ENCODE results near the gene CHMP2A. TPM values are rescaled to one million over a fixed set of nuclear protein-coding genes. Genes with fewer than 3 reads are reported as not detected.

The CHMP2A gene
- total and polyA plus RNA-seq, 2 of the 8 experiments (the other 6 are each of a cell fraction or from before 2014, with no cell fraction given) = 70.0 to 132 TPM

DNA sequence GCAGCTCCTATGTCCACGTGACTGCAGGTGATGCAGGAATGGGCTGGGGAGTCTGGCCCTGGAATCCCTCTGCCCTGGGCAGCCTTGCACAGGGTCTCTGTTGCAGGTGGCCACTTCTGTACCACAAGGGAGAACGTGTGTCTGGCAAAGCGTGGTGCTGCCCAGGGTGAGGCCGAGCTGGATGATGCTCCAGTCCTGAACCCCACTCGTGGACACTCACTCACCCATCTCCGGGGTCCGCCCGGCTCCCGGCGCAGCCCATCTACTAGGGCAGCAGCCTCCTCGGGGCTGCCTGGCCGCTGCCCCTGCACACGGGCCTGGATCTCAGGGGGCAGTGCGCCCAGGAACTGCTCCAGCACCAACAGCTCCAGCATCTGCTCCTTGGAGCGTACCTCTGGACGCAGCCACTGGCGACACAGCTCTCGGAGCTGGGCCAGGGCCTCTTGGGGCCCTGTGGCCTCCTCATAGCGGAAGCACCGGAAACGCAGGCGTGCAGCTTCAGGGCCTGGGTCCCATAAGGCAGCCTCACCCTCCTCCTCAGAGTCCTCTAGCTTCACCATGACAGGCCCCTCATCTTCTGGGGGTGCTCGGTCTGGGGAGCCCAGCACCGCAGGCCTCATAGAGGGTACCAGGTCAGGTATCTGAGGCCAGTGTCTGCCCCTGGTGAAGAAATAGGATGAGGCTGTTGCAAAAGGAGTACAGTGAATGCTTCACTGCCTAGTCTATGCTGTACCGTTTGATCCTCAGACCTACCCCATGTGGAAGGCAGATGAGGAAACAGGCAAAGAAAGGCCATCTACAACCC, 16.1 kb upstream of the CHMP2A start:
- Histone ChIP-seq H3K27ac (ENCODE audit: low read depth, low read length) (no peak overlapping the region), H3K23ac (ENCODE audit: insufficient read length) (no peak overlapping the region), H3K4me2 (ENCODE audit: insufficient read depth in 1 of 2, low read depth in 2 of 2, low read length in 2 of 2) (no peak overlapping the region; a peak in 1 of 4 replicates), H3K79me2 (ENCODE audit: control insufficient read depth in 1 of 2, insufficient read depth in 2 of 2, low read length in 2 of 2) (no peaks in the 10 kb centered on the region), H3K56ac (replicated peaks; ENCODE audit: insufficient read length, low read depth, low read length) (no peak overlapping the region), H3K18ac (ENCODE audit: extremely low read depth, low read length) (no peak overlapping the region), H3K9me3 (ENCODE audit: insufficient read depth in 2 of 2, low read depth in 1 of 2, low read length in 1 of 2) (no peaks in the 10 kb centered on the region), H3K4ac (replicated peaks; ENCODE audit: insufficient read length, low read depth, low read length) (no peak overlapping the region), H4K91ac (replicated peaks; ENCODE audit: insufficient read length, low read length) (no peak overlapping the region), H3K4me1 (replicated peaks in 1 of 4; ENCODE audit: control insufficient read depth in 3 of 4, insufficient read depth in 4 of 4, low read length in 3 of 4) (peaks cover 0 to 10% (median 1%) of the 10 kb centered on the region in 4 experiments; a peak in 3 of 7 replicates), H2AFZ (ENCODE audit: low read length) (no peak overlapping the region), H2BK5ac (ENCODE audit: low read depth, low read length) (no peak overlapping the region), H4K5ac (ENCODE audit: insufficient read length, low read depth, low read length) (no peak overlapping the region), H4K20me1 (replicated peaks in 1 of 2; ENCODE audit: control insufficient read depth in 1 of 2, insufficient read depth in 2 of 2, low read length in 2 of 2) (peaks cover 0 to 2% of the 10 kb centered on the region in 2 experiments), H3K14ac (ENCODE audit: insufficient read length) (no peak overlapping the region), H2BK20ac (ENCODE audit: low read length) (no peak overlapping the region), H3K23me2 (ENCODE audit: low read depth, low read length) (peaks cover 15% of the 10 kb centered on the region), H3K9ac (replicated peaks in 1 of 4; ENCODE audit: extremely low read depth in 1 of 4, low read depth in 3 of 4, low read length in 3 of 4) (no peak overlapping the region), H2AK5ac (ENCODE audit: low read depth, low read length) (no peak overlapping the region), H2BK15ac (ENCODE audit: low read length) (no peak overlapping the region), H2BK120ac (replicated peaks; ENCODE audit: low read depth, low read length) (no peak overlapping the region), H3K4me3 (ENCODE audit: extremely low read depth in 1 of 4, insufficient read depth in 2 of 4, low read depth in 3 of 4, low read length in 4 of 4) (no peak overlapping the region), H3K79me1 (ENCODE audit: low read depth, low read length) (no peaks in the 10 kb centered on the region), H3K27me3 (replicated peaks in 1 of 4; ENCODE audit: control insufficient read depth in 3 of 4, extremely low read depth in 1 of 4, insufficient read depth in 3 of 4, low read length in 3 of 4) (no peaks in the 10 kb centered on the region), H2BK12ac (ENCODE audit: low read depth, low read length) (no peak overlapping the region), H3K36me3 (ENCODE audit: control insufficient read depth in 2 of 4, insufficient read depth in 4 of 4, low read length in 3 of 4) (peaks cover 2 to 9% (median 7%) of the 10 kb centered on the region in 4 experiments; a peak in 3 of 8 replicates), H4K8ac (ENCODE audit: extremely low read depth, insufficient read depth, low read length) (peak overlapping the region; percentile 20)
- ChIA-PET CTCF (ENCODE audit: partially characterized antibody) (interaction anchor here (0.8 to 2.4 kb wide), 4 partner anchors 9 to 51 kb away, joined by 3 to 14 read pairs (median 6); partner anchors contain the start of genes TRIM28 and ZBTB45), POLR2A (ENCODE audit: partially characterized antibody) (interaction anchor here (0.6 to 17.2 kb wide), 4 partner anchors 10 to 1182 kb away, joined by 3 to 434 read pairs (median 42); partner anchors contain the start of genes CHMP2A, TRIM28, UBE2M and ZBTB45)
- DNase-seq (ENCODE audit: low read depth in 1 of 2, low spot score in 2 of 2) (no peak), FAIRE-seq (no peak)
- WGBS, 2 experiments (ENCODE audit: extremely low coverage in 1 of 2, insufficient coverage in 1 of 2, insufficient read length in 1 of 2, insufficient replicate concordance in 2 of 2, low coverage in 1 of 2, low lambda C conversion rate in 2 of 2, missing lambda C conversion rate in 1 of 2) = 87% methylated on average over 25 of the region's 25 CpGs; no CpG with 5 or more reads in 1 of the 2 experiments
- TF ChIP-seq YY1 (IDR thresholded peaks at IDR 0.05; ENCODE audit: low read depth, low read length) (no peak), FOSL1 (IDR thresholded peaks at IDR 0.05; ENCODE audit: insufficient read depth, low read depth, low read length) (no peak), CBX5 (IDR thresholded peaks at IDR 0.05; ENCODE audit: low read depth, low read length) (no peak), SP2 (IDR thresholded peaks at IDR 0.05; ENCODE audit: low read length) (no peak), ASH2L (IDR thresholded peaks at IDR 0.05; ENCODE audit: low read length) (no peak), SIRT6 (IDR thresholded peaks at IDR 0.05; ENCODE audit: low read length) (no peak), SRF (IDR thresholded peaks at IDR 0.05; ENCODE audit: low read depth, low read length) (no peak), GABPA (IDR thresholded peaks at IDR 0.05; ENCODE audit: borderline replicate concordance, insufficient read depth, low read length) (no peak)
- TF ChIP-seq, protein P1, sequence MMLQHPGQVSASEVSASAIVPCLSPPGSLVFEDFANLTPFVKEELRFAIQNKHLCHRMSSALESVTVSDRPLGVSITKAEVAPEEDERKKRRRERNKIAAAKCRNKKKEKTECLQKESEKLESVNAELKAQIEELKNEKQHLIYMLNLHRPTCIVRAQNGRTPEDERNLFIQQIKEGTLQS (IDR thresholded peaks at IDR 0.05; ENCODE audit: insufficient read depth, low read depth, low read length) = no peak
- TF ChIP-seq, protein P2, sequence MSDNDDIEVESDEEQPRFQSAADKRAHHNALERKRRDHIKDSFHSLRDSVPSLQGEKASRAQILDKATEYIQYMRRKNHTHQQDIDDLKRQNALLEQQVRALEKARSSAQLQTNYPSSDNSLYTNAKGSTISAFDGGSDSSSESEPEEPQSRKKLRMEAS (IDR thresholded peaks at IDR 0.05) = no peak

All from H1 (cell line).